ENCODE data around the gene SELENOO. TPM values are rescaled to one million over a fixed set of nuclear protein-coding genes. Genes with fewer than 3 reads are reported as not detected.
A peak's percentile ranks its signal among the peaks of the same experiment; 100 is the strongest.

Gene SELENOO
- total RNA-seq, 2 experiments from 2014 or later = 34.0 to 44.2 TPM

GRCh38 chr22:50232481-50233151 is 31.8 kb downstream of the SELENOO start:
- H3K9me2 ChIP-seq (ENCODE audit: insufficient read depth, low read length) = no peaks in the 10 kb centered on the region
- H3K4me3 ChIP-seq (ENCODE audit: low read depth, low read length, poor library complexity, severe bottlenecking) = no peak overlapping the region
- TF ChIP-seq CTCF (conservative IDR thresholded peaks at IDR 0.05; ENCODE audit: low read length) = no peak
- TF ChIP-seq EZH2phosphoT487 (IDR thresholded peaks at IDR 0.05; ENCODE audit: borderline replicate concordance, low read depth, low read length) = no peak
- peaks cover 21% of the 10 kb centered on the region; the same call in 1 of the 2 replicates for H3K79me2 ChIP-seq (ENCODE audit: insufficient read depth, low read depth, low read length)
- BruUV-seq (replicated peaks) = no TSS peak
- no peak for DNase-seq (ENCODE audit: low spot score)
- no peak overlapping the region for H3K27ac ChIP-seq (ENCODE audit: low read depth, low read length, poor library complexity, severe bottlenecking)
- intact Hi-C loops (cut with micrococcal nuclease; ENCODE audit: unreplicated experiment) = no loop called here
- no peaks in the 10 kb centered on the region for H4K20me1 ChIP-seq (ENCODE audit: insufficient read depth, low read length)
- H2AFZ ChIP-seq (ENCODE audit: low read length) = no peak overlapping the region
- ChIA-PET POLR2A (no interaction called here), CTCF (ENCODE audit: unreplicated experiment) (no interaction called here)
- H3K4me2 ChIP-seq (ENCODE audit: low read length) = no peak overlapping the region
- peaks cover 4% of the 10 kb centered on the region for H3K4me1 ChIP-seq (ENCODE audit: insufficient read depth, low read length, poor library complexity, severe bottlenecking)
- H3K9me3 ChIP-seq (ENCODE audit: low read length) = no peaks in the 10 kb centered on the region; the same call in 1 of the 2 replicates
- H3K36me3 ChIP-seq (ENCODE audit: insufficient read depth, low read length) = peaks cover 48% of the 10 kb centered on the region

- TF ChIP-seq CTCF (conservative IDR thresholded peaks at IDR 0.05; ENCODE audit: low read length) (no peak), EZH2phosphoT487 (IDR thresholded peaks at IDR 0.05; ENCODE audit: borderline replicate concordance, low read depth, low read length) (no peak)
- H3K9me3 ChIP-seq (ENCODE audit: low read length) = no peaks in the 10 kb centered on the region; the same call in 1 of the 2 replicates
- intact Hi-C loops (cut with micrococcal nuclease; ENCODE audit: unreplicated experiment) = no loop called here
- peaks cover 48% of the 10 kb centered on the region for H3K36me3 ChIP-seq (ENCODE audit: insufficient read depth, low read length)
- no peak overlapping the region for H3K4me2 ChIP-seq (ENCODE audit: low read length)
- H3K27ac ChIP-seq (ENCODE audit: low read depth, low read length, poor library complexity, severe bottlenecking) = no peak overlapping the region
- POLR2A ChIA-PET = no interaction called here
- H2AFZ ChIP-seq (ENCODE audit: low read length) = no peak overlapping the region
- no peaks in the 10 kb centered on the region for H4K20me1 ChIP-seq (ENCODE audit: insufficient read depth, low read length)
- H3K4me3 ChIP-seq (ENCODE audit: low read depth, low read length, poor library complexity, severe bottlenecking) = no peak overlapping the region
- peaks cover 4% of the 10 kb centered on the region for H3K4me1 ChIP-seq (ENCODE audit: insufficient read depth, low read length, poor library complexity, severe bottlenecking)
- peaks cover 21% of the 10 kb centered on the region; the same call in 1 of the 2 replicates for H3K79me2 ChIP-seq (ENCODE audit: insufficient read depth, low read depth, low read length)
- no peak for DNase-seq (ENCODE audit: low spot score)
- BruUV-seq (replicated peaks) = no TSS peak
- H3K9me2 ChIP-seq (ENCODE audit: insufficient read depth, low read length) = no peaks in the 10 kb centered on the region
- CTCF ChIA-PET (ENCODE audit: unreplicated experiment) = no interaction called here
Measured at GRCh38 chr22:50233223-50233622, 32.4 kb downstream of the SELENOO start.

GRCh38 chr22:50236731-50237409 is 36.1 kb downstream of the SELENOO start:
- Histone ChIP-seq H4K20me1 (ENCODE audit: insufficient read depth, low read length) (no peaks in the 10 kb centered on the region), H2AFZ (ENCODE audit: low read length) (no peak overlapping the region), H3K4me2 (ENCODE audit: low read length) (no peak overlapping the region), H3K4me1 (ENCODE audit: insufficient read depth, low read length, poor library complexity, severe bottlenecking) (peaks cover 8% of the 10 kb centered on the region), H3K4me3 (ENCODE audit: low read depth, low read length, poor library complexity, severe bottlenecking) (no peak overlapping the region), H3K79me2 (ENCODE audit: insufficient read depth, low read depth, low read length) (peaks cover 42% of the 10 kb centered on the region), H3K36me3 (ENCODE audit: insufficient read depth, low read length) (peaks cover 54% of the 10 kb centered on the region), H3K27ac (ENCODE audit: low read depth, low read length, poor library complexity, severe bottlenecking) (no peak overlapping the region), H3K9me2 (ENCODE audit: insufficient read depth, low read length) (no peaks in the 10 kb centered on the region), H3K9me3 (ENCODE audit: low read length) (no peaks in the 10 kb centered on the region; the same call in 1 of the 2 replicates)
- POLR2A ChIA-PET = no interaction called here
- peak; percentile 51 for DNase-seq (ENCODE audit: low spot score)
- CTCF ChIA-PET (ENCODE audit: unreplicated experiment) = no interaction called here
- intact Hi-C loops (cut with micrococcal nuclease; ENCODE audit: unreplicated experiment) = loop anchor here (1.0 kb wide), 1 partner anchor 88 kb away; no protein-coding TSS in a partner anchor
- TF ChIP-seq CTCF (conservative IDR thresholded peaks at IDR 0.05; ENCODE audit: low read length) (peak; percentile 76), EZH2phosphoT487 (IDR thresholded peaks at IDR 0.05; ENCODE audit: borderline replicate concordance, low read depth, low read length) (no peak)
- BruUV-seq (replicated peaks) = no TSS peak

Measured in OCI-LY7 (cell line).